ENCODE results near the gene ZCCHC14.

- TF ChIP-seq, protein P1, sequence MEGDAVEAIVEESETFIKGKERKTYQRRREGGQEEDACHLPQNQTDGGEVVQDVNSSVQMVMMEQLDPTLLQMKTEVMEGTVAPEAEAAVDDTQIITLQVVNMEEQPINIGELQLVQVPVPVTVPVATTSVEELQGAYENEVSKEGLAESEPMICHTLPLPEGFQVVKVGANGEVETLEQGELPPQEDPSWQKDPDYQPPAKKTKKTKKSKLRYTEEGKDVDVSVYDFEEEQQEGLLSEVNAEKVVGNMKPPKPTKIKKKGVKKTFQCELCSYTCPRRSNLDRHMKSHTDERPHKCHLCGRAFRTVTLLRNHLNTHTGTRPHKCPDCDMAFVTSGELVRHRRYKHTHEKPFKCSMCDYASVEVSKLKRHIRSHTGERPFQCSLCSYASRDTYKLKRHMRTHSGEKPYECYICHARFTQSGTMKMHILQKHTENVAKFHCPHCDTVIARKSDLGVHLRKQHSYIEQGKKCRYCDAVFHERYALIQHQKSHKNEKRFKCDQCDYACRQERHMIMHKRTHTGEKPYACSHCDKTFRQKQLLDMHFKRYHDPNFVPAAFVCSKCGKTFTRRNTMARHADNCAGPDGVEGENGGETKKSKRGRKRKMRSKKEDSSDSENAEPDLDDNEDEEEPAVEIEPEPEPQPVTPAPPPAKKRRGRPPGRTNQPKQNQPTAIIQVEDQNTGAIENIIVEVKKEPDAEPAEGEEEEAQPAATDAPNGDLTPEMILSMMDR (IDR thresholded peaks at IDR 0.05 in 8 of 11, conservative IDR thresholded peaks at IDR 0.05 in 3 of 11): no peak
- TF ChIP-seq POLR2A (IDR thresholded peaks at IDR 0.05) (no peak), POLR2AphosphoS5 (IDR thresholded peaks at IDR 0.05) (no peak)
Observed at GRCh38 chr16:87425941-87426340, 66.9 kb downstream of the ZCCHC14 start.

Measured in spleen (tissue), 7 donors.